Upper lobe of left lung (tissue), 6 donors: ENCODE results near the gene TRPM2. TPM values are rescaled to one million over a fixed set of nuclear protein-coding genes. Genes with fewer than 3 reads are reported as not detected.

Experiments used
- ATAC-seq, 2 donors: fragments of 200-7000 bp; cut with Tn5 transposase; one replicate each; pipeline ENCODE4 v1.9.1; 2022; ENCODE audit warnings: mild to moderate bottlenecking in 2 of 2, moderate library complexity in 2 of 2; ENCODE audit not compliant: low FRiP score in 2 of 2
- DNase-seq, 2 donors: peaks; one replicate each; pipeline ENCODE4 v3.0.0-alpha.2; 2019 to 2020
- H3K27ac ChIP-seq, 4 donors: fragments of 200-600 bp; sonication (generic); one replicate each; pipeline ENCODE4 v1.5.1; 2016 to 2019
- H3K27me3 ChIP-seq, 4 donors: fragments of 200-600 bp; sonication (generic); one replicate each; pipeline ENCODE4 v1.5.1; 2017 to 2019
- H3K36me3 ChIP-seq, 4 donors: fragments of 200-600 bp; sonication (generic); one replicate each; pipeline ENCODE4 v1.5.1; 2016 to 2019
- H3K4me1 ChIP-seq, 4 donors: fragments of 200-600 bp; sonication (generic); one replicate each; pipeline ENCODE4 v1.5.1; 2018 to 2019
- H3K4me3 ChIP-seq, 4 donors: fragments of 200-600 bp; sonication (generic); one replicate each; pipeline ENCODE4 v1.5.1; 2017 to 2019; ENCODE audit warnings: mild to moderate bottlenecking in 2 of 4, moderate library complexity in 1 of 4
- H3K9me3 ChIP-seq, 4 donors: fragments of 200-600 bp; sonication (generic); one replicate each; pipeline ENCODE4 v1.5.1; 2018 to 2019
- EP300 ChIP-seq, 4 donors: sonication (generic); formaldehyde crosslinking; IDR thresholded peaks; one replicate each; pipeline ENCODE4 v1.5.1; 2017; ENCODE audit warnings: antibody characterized with exemption in 4 of 4, control low read depth in 2 of 4
- POLR2A ChIP-seq, 4 donors: fragments of 450-650 bp; IDR thresholded peaks; one replicate each; pipeline ENCODE4 v1.5.1; 2016 to 2017; ENCODE audit warnings: antibody characterized with exemption in 4 of 4, mild to moderate bottlenecking in 2 of 4
- POLR2AphosphoS5 ChIP-seq, 2 donors: sonication (generic); formaldehyde crosslinking; IDR thresholded peaks; one replicate each; pipeline ENCODE4 v1.5.1; 2017; ENCODE audit warnings: antibody characterized with exemption in 2 of 2
- WGBS, 2 donors: methylation state at CpG; one replicate each; pipeline ENCODE4 v1.1.5; 2017 to 2018; 5-methylcytosine and 5-hydroxymethylcytosine counted together
- total RNA-seq, 6 donors: library from RNA; depleted of rRNA in 4 of 6; stranded (reverse); fragments of >200 nt in 4 of 6; gene quantifications; one replicate each; pipeline versions ENCODE4 v1.1.0 to v1.2.1, GENCODE V29; 2016 to 2021
- TF ChIP-seq, protein P1 (sequence below), 6 experiments: fragments of 450-650 bp in 4 of 6; fragments of 200-600 bp in 2 of 6; sonication (generic) in 2 of 6; IDR thresholded peaks; one replicate each; pipeline ENCODE4 v1.5.1; 2016 to 2019; ENCODE audit warnings: antibody characterized with exemption in 6 of 6
- donor health status: DM: no; HTN: no; CAD: no; lungs with moderate emphysema.
- donor health status: DM: no; HTN: yes; CAD: no; lungs with severe emphysema.

The TRPM2 gene
- total RNA-seq, 6 donors from 2014 or later, result 2.2 to 37.7 (median 12.7) TPM

DNA sequence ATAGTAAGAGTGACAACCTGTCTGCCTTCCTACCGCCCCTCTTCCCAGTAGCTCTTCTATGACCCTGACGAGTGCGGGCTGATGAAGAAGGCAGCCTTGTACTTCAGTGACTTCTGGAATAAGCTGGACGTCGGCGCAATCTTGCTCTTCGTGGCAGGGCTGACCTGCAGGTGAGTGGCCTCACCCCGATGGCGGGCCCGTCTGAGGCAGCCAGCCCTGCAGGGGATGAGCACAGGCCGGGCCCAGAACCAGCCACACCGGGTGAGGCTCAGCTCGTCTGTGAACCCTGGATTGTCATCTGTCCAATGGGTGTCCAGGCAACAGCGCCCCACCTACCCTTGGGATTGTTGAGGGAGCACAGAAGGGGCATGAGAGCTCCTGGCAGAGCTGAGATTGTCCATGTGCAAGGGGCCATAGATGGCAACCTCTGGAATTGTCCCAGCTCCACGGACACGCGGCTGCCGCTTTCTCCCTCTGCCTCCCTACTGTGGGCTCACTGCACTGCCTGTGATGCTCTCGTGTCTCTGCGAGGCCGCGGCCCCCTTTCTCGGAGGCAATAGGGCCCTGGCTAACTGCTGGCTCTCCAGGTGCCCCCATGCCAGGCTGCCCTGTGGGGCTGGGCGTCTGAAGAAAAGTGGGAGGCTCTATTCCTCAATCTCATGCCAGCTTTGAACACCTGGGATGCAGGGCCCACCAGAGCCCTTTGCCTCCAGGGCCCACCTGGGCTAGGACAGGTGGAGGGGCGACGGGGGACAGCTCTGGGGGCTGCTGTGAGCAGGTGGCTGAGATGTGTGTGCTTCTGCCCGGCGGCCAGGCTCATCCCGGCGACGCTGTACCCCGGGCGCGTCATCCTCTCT is 51.9 kb downstream of the TRPM2 start:
- Histone ChIP-seq H3K36me3 (peaks cover 0 to 9% (median 0%) of the 10 kb centered on the region in 4 donors), H3K4me1 (no peaks in the 10 kb centered on the region), H3K27ac (no peak overlapping the region), H3K4me3 (no peak overlapping the region), H3K9me3 (no peaks in the 10 kb centered on the region), H3K27me3 (no peaks in the 10 kb centered on the region)
- no peak for TF ChIP-seq POLR2AphosphoS5 (IDR thresholded peaks at IDR 0.05)
- TF ChIP-seq EP300 (IDR thresholded peaks at IDR 0.05), result no peak
- no peak for TF ChIP-seq POLR2A (IDR thresholded peaks at IDR 0.05)
- ATAC-seq, result no peak
- DNase-seq, result peak in 1 of 2 donors; percentile 43
- WGBS, 2 donors, result 89 to 90% methylated on average over 13 to 34 of the region's 34 CpGs

DNA sequence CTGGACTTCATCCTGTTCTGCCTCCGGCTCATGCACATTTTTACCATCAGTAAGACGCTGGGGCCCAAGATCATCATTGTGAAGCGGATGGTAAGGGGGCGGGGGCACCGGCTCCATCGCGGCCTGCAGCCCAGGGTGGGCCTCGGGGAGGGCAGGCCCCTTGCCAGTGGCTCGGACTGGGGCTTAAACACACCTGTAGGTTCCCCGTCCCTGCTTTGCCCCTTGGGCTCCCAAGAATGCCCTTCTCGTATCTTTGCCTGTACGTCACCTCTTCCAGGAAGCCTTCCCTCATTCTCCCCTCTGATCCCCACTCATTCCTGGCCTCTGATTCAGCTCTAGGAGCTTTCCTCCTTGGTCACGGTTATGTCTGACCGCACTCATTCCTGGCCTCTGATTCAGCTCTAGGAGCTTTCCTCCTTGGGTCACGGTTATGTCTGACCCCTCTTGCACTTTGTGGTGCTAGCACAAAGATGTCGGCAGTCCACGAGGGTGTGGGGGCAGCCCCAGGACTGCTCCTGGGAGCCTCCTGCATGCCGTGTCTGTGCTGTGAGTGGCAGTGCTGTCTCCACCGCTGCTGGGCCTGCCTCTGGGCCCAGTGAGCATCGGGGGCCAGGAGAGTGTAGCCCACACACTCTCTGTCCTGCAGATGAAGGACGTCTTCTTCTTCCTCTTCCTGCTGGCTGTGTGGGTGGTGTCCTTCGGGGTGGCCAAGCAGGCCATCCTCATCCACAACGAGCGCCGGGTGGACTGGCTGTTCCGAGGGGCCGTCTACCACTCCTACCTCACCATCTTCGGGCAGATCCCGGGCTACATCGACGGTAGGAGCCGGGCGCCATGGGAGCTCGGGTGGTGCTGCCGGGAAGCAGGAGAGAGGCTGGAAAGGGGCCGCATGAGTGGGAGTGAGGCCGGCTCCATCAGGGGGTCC is 52.8 kb downstream of the TRPM2 start:
- no peaks in the 10 kb centered on the region for H3K4me1 ChIP-seq
- H3K36me3 ChIP-seq, result peaks cover 0 to 9% (median 0%) of the 10 kb centered on the region in 4 donors
- no peaks in the 10 kb centered on the region for H3K9me3 ChIP-seq
- DNase-seq (peak in 1 of 2 donors; percentile 56), ATAC-seq (no peak)
- 84 to 91% methylated on average over 19 to 36 of the region's 37 CpGs for WGBS, 2 donors
- H3K27me3 ChIP-seq, result no peaks in the 10 kb centered on the region
- TF ChIP-seq POLR2AphosphoS5 (IDR thresholded peaks at IDR 0.05), result no peak
- no peak for TF ChIP-seq EP300 (IDR thresholded peaks at IDR 0.05)
- TF ChIP-seq, protein P1, sequence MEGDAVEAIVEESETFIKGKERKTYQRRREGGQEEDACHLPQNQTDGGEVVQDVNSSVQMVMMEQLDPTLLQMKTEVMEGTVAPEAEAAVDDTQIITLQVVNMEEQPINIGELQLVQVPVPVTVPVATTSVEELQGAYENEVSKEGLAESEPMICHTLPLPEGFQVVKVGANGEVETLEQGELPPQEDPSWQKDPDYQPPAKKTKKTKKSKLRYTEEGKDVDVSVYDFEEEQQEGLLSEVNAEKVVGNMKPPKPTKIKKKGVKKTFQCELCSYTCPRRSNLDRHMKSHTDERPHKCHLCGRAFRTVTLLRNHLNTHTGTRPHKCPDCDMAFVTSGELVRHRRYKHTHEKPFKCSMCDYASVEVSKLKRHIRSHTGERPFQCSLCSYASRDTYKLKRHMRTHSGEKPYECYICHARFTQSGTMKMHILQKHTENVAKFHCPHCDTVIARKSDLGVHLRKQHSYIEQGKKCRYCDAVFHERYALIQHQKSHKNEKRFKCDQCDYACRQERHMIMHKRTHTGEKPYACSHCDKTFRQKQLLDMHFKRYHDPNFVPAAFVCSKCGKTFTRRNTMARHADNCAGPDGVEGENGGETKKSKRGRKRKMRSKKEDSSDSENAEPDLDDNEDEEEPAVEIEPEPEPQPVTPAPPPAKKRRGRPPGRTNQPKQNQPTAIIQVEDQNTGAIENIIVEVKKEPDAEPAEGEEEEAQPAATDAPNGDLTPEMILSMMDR (IDR thresholded peaks at IDR 0.05), result no peak
- no peak for TF ChIP-seq POLR2A (IDR thresholded peaks at IDR 0.05)
- H3K27ac ChIP-seq, result no peak overlapping the region
- H3K4me3 ChIP-seq, result no peak overlapping the region

DNA sequence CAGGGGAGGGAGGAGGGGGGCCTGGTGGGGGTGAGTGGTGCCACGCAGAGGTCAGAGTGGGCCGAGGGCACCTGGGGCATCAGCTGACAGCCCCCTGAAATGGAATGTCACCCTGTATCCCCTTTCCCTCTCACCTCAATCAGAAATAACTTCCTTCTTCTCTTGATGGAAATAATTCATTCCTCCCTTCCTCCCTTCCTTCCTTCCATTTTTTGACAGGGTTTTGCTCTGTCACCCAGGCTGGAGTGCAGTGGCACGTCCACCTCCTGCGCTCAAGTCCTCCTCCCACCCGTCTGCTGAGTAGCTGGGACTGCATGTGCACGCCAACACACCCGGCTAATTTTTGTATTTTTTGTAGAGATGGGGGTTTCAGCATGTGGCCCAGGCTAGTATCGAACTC is 53.5 kb downstream of the TRPM2 start:
- Histone ChIP-seq H3K27ac (no peak overlapping the region), H3K9me3 (no peaks in the 10 kb centered on the region), H3K27me3 (no peaks in the 10 kb centered on the region), H3K4me1 (no peaks in the 10 kb centered on the region), H3K4me3 (no peak overlapping the region), H3K36me3 (peaks cover 0 to 9% (median 0%) of the 10 kb centered on the region in 4 donors)
- WGBS, 2 donors, result 82 to 92% methylated on average over 8 of the region's 8 CpGs
- ATAC-seq, result no peak
- no peak for DNase-seq
- TF ChIP-seq POLR2AphosphoS5 (IDR thresholded peaks at IDR 0.05) (no peak), POLR2A (IDR thresholded peaks at IDR 0.05) (no peak), EP300 (IDR thresholded peaks at IDR 0.05) (no peak)
- TF ChIP-seq, protein P1 (IDR thresholded peaks at IDR 0.05), result no peak

DNA sequence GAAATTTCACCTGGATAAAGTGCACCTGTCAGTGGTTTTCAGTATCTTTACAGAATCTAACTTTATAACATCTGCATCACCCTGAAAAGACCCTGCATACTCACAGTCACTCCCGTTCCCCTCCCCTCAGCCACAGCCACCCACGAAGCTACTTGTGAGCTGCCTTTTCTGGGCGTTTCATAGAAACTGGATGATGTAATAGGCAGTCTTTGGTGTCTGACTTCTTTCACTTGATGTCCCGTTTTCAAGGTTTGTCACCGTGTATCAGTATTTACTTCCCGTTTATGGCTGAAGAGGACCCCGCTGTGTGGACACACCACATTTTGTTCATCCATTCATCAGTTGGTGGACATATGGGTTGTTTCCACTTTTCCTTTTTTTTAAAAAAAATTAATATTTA is 54.1 kb downstream of the TRPM2 start:
- 69 to 90% methylated on average over 7 of the region's 7 CpGs for WGBS, 2 donors
- H3K36me3 ChIP-seq, result peaks cover 0 to 9% (median 0%) of the 10 kb centered on the region in 4 donors

More for the DNA sequence above, 54.1 kb downstream of the TRPM2 start:
- no peak overlapping the region for H3K27ac ChIP-seq
- H3K4me1 ChIP-seq, result no peaks in the 10 kb centered on the region
- no peak overlapping the region for H3K4me3 ChIP-seq
- no peaks in the 10 kb centered on the region for H3K9me3 ChIP-seq
- DNase-seq (no peak), ATAC-seq (no peak)
- no peaks in the 10 kb centered on the region for H3K27me3 ChIP-seq
- TF ChIP-seq POLR2A (IDR thresholded peaks at IDR 0.05) (no peak), EP300 (IDR thresholded peaks at IDR 0.05) (no peak), POLR2AphosphoS5 (IDR thresholded peaks at IDR 0.05) (no peak)
- TF ChIP-seq, protein P1 (IDR thresholded peaks at IDR 0.05), result no peak
